SU-DHL-6 (cell line): ENCODE results near the gene THEM4.
"Not testable (repeated sequence)": the region's sequence is repeated elsewhere in the genome, so short reads cannot be mapped to it uniquely, and the experiment has no call there.

Experiments
- H2AFZ ChIP-seq: fragments of 200-600 bp; sonication (generic); 2 replicates; pipeline ENCODE4 v1.6.1; 2014; ENCODE audit warnings: low read depth, mild to moderate bottlenecking, moderate library complexity, mixed read lengths, antibody characterized with exemption, low read length; ENCODE audit not compliant: severe bottlenecking
- H3F3A ChIP-seq: fragments of 200-600 bp; shearing (Covaris generic); 2 replicates; pipeline ENCODE4 v1.6.0; 2016; ENCODE audit warnings: antibody characterized with exemption, mild to moderate bottlenecking; ENCODE audit not compliant: insufficient read depth
- H3K27ac ChIP-seq: fragments of 200-600 bp; sonication (generic); 2 replicates; pipeline ENCODE4 v1.5.1; 2016; ENCODE audit warnings: low read depth, mild to moderate bottlenecking, low read length, moderate library complexity, mixed read lengths
- H3K27me3 ChIP-seq: fragments of 200-600 bp; sonication (generic), shearing (Covaris generic); 2 replicates; pipeline ENCODE4 v1.6.0; 2014; ENCODE audit warnings: mild to moderate bottlenecking, low read length
- H3K36me3 ChIP-seq: fragments of 200-600 bp; sonication (generic); 2 replicates; pipeline ENCODE4 v1.6.1; 2014; ENCODE audit warnings: mild to moderate bottlenecking, low read length, mixed read lengths
- H3K4me2 ChIP-seq: fragments of 300-600, 200-600 bp; shearing (Covaris generic), sonication (generic); 2 replicates; pipeline ENCODE4 v1.6.0; 2014; ENCODE audit warnings: low read length, low read depth, mild to moderate bottlenecking; ENCODE audit not compliant: poor library complexity, severe bottlenecking
- H3K4me3 ChIP-seq: fragments of 200-600 bp; sonication (generic); 2 replicates; pipeline ENCODE4 v1.5.1; 2014; ENCODE audit warnings: antibody characterized with exemption, low read length, mild to moderate bottlenecking, mixed read lengths; ENCODE audit not compliant: insufficient read depth, poor library complexity, severe bottlenecking
- H3K79me2 ChIP-seq: fragments of 200-600 bp; sonication (generic); 2 replicates; pipeline ENCODE4 v1.6.1; 2014; ENCODE audit warnings: mild to moderate bottlenecking, low read length, moderate library complexity; ENCODE audit not compliant: insufficient read depth
- H3K9ac ChIP-seq: fragments of 200-600 bp; sonication (generic); 2 replicates; pipeline ENCODE4 v1.7.0; 2014; ENCODE audit warnings: mild to moderate bottlenecking, low read length
- H3K9me2 ChIP-seq: fragments of 200-600 bp; sonication (generic); replicated peaks from 2 replicates; pipeline ENCODE4 v1.6.1; 2014; ENCODE audit warnings: low read length; ENCODE audit not compliant: insufficient read depth
- H3K9me3 ChIP-seq: fragments of 200-600 bp; sonication (generic); 2 replicates; pipeline ENCODE4 v1.6.1; 2014; ENCODE audit warnings: low read length, mixed read lengths; ENCODE audit not compliant: insufficient read depth
- H4K20me1 ChIP-seq: fragments of 200-600 bp; sonication (generic); 2 replicates; pipeline ENCODE4 v1.6.1; 2014; ENCODE audit warnings: low read depth, mild to moderate bottlenecking, antibody characterized with exemption, low read length, moderate library complexity, mixed read lengths
- CTCF ChIP-seq: fragments of 200-600 bp; sonication (generic); IDR thresholded peaks from one replicate; pipeline ENCODE4 v1.5.1; 2017; ENCODE audit warnings: antibody characterized with exemption, mild to moderate bottlenecking, low read length, moderate library complexity; ENCODE audit not compliant: insufficient read depth, poor library complexity, severe bottlenecking
- EZH2phosphoT487 ChIP-seq: fragments of 200-600 bp; sonication (generic), shearing (Covaris generic); conservative IDR thresholded peaks from 2 replicates; pipeline ENCODE4 v1.6.1; 2018; ENCODE audit warnings: mild to moderate bottlenecking, antibody characterized with exemption, low read length, moderate library complexity, mixed read lengths

The THEM4 gene

DNA sequence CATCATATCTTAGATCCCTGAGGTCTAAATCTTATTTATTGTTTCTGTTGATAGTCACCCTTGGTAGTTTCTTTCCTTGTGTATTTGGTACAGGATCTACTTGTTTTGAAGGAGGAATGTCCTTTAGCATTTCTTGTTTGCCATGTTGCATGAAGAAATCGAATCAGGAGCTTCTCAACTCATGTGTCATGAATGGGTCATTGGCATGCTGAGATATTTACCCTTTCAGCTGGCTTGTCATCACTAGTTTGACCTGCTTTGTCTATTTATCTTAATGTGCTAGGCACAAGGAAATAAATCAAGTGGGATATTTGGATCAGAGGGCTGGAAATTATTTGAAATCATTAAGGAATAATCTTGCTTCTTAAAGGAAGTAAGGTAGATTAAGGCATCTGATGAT lies 23.8 kb downstream of the THEM4 start:
- H3K36me3 ChIP-seq = peaks cover 7% of the 10 kb centered on the region; the same call in 1 of the 2 replicates
- H2AFZ ChIP-seq = no peak overlapping the region
- H3K4me3 ChIP-seq = no peak overlapping the region
- no peaks in the 10 kb centered on the region for H3K9me3 ChIP-seq
- H3K4me2 ChIP-seq = no peak overlapping the region
- no peaks in the 10 kb centered on the region for H3K27me3 ChIP-seq
- H3K9ac ChIP-seq = no peak overlapping the region
- no peak for TF ChIP-seq EZH2phosphoT487
- TF ChIP-seq CTCF = no peak
- H3K27ac ChIP-seq = no peak overlapping the region
- H3K79me2 ChIP-seq = no peaks in the 10 kb centered on the region
- no peaks in the 10 kb centered on the region for H3K9me2 ChIP-seq
- no peaks in the 10 kb centered on the region for H4K20me1 ChIP-seq
- H3F3A ChIP-seq = no peaks in the 10 kb centered on the region

DNA sequence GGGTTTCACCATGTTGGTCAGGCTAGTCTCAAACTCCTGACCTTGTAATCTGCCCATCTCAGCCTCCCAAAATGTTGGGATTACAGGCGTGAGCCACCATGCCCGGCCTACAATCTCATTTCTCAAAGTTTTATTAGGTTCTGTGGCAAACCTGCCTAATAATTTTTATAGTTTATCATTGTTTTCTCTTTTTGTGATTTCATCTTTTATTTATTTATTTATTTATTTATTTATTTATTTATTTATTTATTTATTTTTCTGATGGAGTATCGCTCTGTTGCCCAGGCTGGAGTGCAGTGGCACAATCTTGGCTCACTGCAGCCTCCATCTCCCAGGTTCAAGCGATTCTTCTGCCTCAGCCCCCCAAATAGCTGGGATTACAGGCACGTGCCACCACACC lies 24.4 kb downstream of the THEM4 start:
- not testable (repeated sequence) for H3K27ac ChIP-seq, H3K27me3 ChIP-seq, H3K36me3 ChIP-seq, H3K4me3 ChIP-seq, H3K9ac ChIP-seq, H2AFZ ChIP-seq, H3K9me3 ChIP-seq, H3K4me2 ChIP-seq, H4K20me1 ChIP-seq, H3F3A ChIP-seq, H3K79me2 ChIP-seq, H3K9me2 ChIP-seq

- H3K27me3 ChIP-seq, H3K9ac ChIP-seq, H3K4me3 ChIP-seq, H3K4me2 ChIP-seq, H3K79me2 ChIP-seq, H3K27ac ChIP-seq, H2AFZ ChIP-seq, H3K36me3 ChIP-seq, H3K9me3 ChIP-seq, H3F3A ChIP-seq, H4K20me1 ChIP-seq, H3K9me2 ChIP-seq: not testable (repeated sequence)
Measured at GRCh38 chr1:151884445-151884844, 24.9 kb downstream of the THEM4 start.

- not testable (repeated sequence) for H3K79me2 ChIP-seq, H3K27me3 ChIP-seq, H3K4me2 ChIP-seq, H2AFZ ChIP-seq, H3K27ac ChIP-seq, H3K36me3 ChIP-seq, H3K9me3 ChIP-seq, H3F3A ChIP-seq, H4K20me1 ChIP-seq, H3K4me3 ChIP-seq, H3K9ac ChIP-seq, H3K9me2 ChIP-seq
Measured at GRCh38 chr1:151883898-151884297, 25.4 kb downstream of the THEM4 start.

DNA sequence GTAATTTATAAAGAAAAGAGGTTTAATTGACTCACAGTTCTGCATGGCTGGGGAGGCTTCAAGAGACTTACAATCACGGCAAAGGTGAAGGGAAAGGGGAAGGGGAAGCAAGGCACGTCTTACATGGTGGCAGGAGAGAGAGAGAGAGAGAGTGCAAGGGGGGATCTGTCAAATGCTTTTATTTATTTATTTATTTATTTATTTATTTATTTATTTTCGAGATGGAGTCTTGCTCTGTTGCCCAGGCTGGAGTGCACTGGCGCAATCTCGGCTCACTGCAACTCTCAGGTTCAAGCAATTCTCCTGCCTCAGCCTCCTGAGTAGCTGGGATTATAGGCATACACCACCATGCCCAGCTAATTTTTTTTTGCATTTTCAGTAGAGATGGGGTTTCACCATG lies 26.4 kb downstream of the THEM4 start:
- H3K9me3 ChIP-seq, H4K20me1 ChIP-seq, H3K4me3 ChIP-seq, H3K27ac ChIP-seq, H3K9ac ChIP-seq, H3K27me3 ChIP-seq, H3K4me2 ChIP-seq, H3F3A ChIP-seq, H3K9me2 ChIP-seq, H3K79me2 ChIP-seq, H3K36me3 ChIP-seq, H2AFZ ChIP-seq: not testable (repeated sequence)
